LNCaP clone FGC (cell line): ENCODE measurements around the gene HTR2C.

ENCODE experiments used
- DNase-seq: peaks from one replicate; pipeline ENCODE4 v3.0.0-alpha.2; 2011; ENCODE audit warnings: low read depth
- H3K4me3 ChIP-seq: 2 replicates; pipeline ENCODE4 v1.5.1; 2011; ENCODE audit warnings: mild to moderate bottlenecking, low read depth, low read length, control low read depth
- CTCF ChIP-seq: IDR thresholded peaks from 2 replicates; pipeline ENCODE4 v1.5.1; 2012; ENCODE audit warnings: mild to moderate bottlenecking; ENCODE audit not compliant: control insufficient read depth, insufficient read depth; ENCODE audit errors: extremely low read depth

Gene HTR2C

GRCh38 chrX:114712466-114712865, 128.6 kb downstream of the HTR2C start:
- H3K4me3 ChIP-seq = no peak overlapping the region
- TF ChIP-seq CTCF = no peak
- no peak for DNase-seq

DNA sequence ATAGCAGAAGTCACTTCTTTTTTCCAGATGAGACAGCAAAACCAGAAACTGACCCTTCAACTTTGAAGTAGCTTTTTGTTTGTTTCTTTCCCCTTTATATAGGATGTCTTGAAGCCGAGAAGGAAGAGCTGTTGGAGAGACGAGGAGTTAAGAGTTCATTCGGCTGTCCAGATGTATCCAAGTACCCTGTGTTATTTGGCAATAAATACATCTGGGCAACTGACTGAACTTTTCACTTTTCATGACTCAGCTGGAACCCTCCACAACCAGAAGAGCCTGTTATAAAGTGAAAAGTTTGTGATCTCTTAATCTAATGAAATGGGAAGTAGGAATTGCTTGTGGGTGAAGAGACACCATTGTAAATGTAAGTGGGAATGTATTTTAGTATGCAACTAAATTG, 131.2 kb downstream of the HTR2C start:
- no peak for DNase-seq
- TF ChIP-seq CTCF = no peak
- H3K4me3 ChIP-seq = no peak overlapping the region

DNA sequence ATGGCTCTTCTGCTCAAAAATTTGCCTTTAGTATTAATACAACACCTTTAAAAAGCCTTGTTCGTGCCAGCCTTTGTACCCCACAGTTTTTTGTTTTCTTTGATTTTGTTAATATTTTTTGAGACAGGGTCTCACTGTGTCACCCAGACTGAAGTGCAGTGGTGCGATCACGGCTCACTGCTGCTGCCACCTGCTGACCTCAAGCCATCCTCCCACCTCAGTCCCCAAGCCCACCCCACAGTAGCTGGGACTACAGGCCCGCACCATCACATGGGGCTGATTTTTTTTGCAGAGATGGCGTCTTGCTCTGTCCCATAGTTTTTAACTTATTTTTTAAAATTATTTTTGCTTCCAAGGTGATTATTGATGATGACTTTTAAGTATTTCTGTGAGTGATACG, 134.0 kb downstream of the HTR2C start:
- no peak for DNase-seq
- peak; percentile 36 for TF ChIP-seq CTCF

GRCh38 chrX:114766541-114766940, 182.7 kb downstream of the HTR2C start:
- DNase-seq = no peak
- TF ChIP-seq CTCF = no peak
- H3K4me3 ChIP-seq = no peak overlapping the region

More for the DNA sequence above, 134.0 kb downstream of the HTR2C start:
- no peak overlapping the region for H3K4me3 ChIP-seq

- TF ChIP-seq CTCF = no peak
- DNase-seq = no peak
These were observed 190.8 kb downstream of the HTR2C start for GRCh38 chrX:114774691-114775090.

DNA sequence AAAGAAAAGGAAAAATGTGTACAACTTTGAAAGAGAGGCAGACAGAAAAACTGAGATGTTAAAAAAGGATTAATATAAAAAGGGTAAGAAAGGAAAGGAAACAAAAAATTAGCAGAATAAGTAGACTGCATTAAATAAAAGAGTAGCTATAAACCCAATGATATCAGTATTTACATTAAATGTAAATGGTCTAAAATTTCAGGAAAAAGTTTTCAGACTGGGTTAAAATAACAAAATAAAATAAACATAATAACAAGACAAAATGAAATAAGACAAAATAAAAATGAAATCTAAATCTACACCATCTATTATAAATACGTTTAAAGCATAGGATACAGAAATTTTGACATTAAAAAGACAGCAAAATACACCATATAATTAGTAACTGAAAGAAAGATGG, 199.0 kb downstream of the HTR2C start:
- no peak for TF ChIP-seq CTCF
- H3K4me3 ChIP-seq = no peak overlapping the region
- no peak for DNase-seq

More at GRCh38 chrX:114774691-114775090, 190.8 kb downstream of the HTR2C start:
- no peak overlapping the region for H3K4me3 ChIP-seq

- H3K4me3 ChIP-seq = no peak overlapping the region
- no peak for DNase-seq
- no peak for TF ChIP-seq CTCF
These were observed 203.2 kb downstream of the HTR2C start for GRCh38 chrX:114787061-114787460.
